22Rv1 (cell line): Measurements from ENCODE around the gene PSME3.
"Not testable (repeated sequence)": the region's sequence is repeated elsewhere in the genome, so short reads cannot be mapped to it uniquely, and the experiment has no call there.

Source experiments
- H3K27ac ChIP-seq: fragments of 450-650 bp; 2 replicates; pipeline ENCODE4 v1.5.1; 2017
- CTCF ChIP-seq: fragments of 450-650 bp; IDR thresholded peaks from 2 replicates; pipeline ENCODE4 v1.5.1; 2017; ENCODE audit warnings: mild to moderate bottlenecking
- ZFX ChIP-seq: fragments of 450-650 bp; IDR thresholded peaks from 2 replicates; pipeline ENCODE4 v1.6.1; 2017; ENCODE audit warnings: antibody characterized with exemption, borderline replicate concordance

Gene PSME3

DNA sequence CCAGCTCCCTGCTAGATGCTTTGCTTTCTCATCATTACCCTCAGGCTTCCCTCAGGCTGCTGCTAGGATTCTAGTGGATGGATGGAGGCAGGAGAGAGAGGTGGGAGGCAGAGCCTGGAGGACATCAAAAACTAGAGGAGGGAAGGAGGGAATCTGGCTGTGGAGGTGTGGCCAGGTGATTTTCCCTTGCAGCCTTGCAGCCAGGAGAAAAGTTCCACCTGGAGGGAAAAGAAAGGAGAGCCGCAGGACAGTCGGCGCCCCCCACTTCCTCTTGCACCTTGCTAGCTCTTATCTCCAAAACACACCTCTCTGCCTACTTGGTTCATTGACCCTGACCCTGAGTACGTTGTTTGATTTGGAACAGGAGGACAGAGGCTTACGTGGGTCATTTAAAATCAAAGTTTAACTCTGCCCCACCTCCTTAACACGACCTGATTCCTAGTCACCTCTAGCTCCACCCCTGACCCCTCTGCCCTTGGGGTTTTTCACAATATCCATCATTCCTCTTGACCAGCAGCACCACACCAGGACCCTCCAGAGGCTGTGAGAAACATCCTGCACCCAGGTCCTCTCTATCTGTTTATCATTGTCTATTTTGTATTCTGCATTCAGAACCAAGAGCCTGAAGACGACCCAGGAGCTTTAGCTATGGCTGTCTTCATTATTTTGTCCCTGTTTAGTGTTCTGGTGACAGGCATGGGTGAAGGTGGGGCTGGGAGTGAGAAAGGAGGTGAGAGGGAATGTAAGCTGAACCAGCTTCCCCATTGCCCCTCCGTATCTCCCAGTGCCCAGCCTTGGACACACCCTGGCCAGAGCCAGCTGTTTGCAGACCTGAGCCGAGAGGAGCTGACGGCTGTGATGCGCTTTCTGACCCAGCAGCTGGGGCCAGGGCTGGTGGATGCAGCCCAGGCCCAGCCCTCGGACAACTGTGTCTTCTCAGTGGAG, 33.7 kb downstream of the PSME3 start:
- no peak overlapping the region for H3K27ac ChIP-seq
- TF ChIP-seq ZFX = no peak
- TF ChIP-seq CTCF = no peak

GRCh38 chr17:42867694-42868261, 34.6 kb downstream of the PSME3 start:
- H3K27ac ChIP-seq = not testable (repeated sequence)

DNA sequence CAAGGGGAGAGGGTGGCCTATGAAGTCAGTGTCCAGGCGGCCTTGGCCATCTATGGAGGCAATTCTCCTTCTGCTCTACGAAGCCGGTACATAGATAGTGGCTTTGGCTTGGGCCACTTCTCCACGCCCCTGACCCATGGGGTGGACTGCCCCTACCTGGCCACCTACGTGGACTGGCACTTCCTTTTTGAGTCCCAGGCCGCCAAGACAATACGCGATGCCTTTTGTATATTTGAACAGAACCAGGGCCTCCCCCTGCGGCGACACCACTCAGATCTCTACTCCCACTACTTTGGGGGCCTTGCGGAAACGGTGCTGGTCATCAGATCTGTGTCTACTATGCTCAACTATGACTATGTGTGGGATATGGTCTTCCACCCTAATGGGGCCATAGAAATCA, 35.1 kb downstream of the PSME3 start:
- TF ChIP-seq ZFX = no peak
- TF ChIP-seq CTCF = no peak
- no peak overlapping the region for H3K27ac ChIP-seq

GRCh38 chr17:42871647-42872046, 38.5 kb downstream of the PSME3 start:
- TF ChIP-seq ZFX = no peak
- TF ChIP-seq CTCF = no peak
- H3K27ac ChIP-seq = no peak overlapping the region

DNA sequence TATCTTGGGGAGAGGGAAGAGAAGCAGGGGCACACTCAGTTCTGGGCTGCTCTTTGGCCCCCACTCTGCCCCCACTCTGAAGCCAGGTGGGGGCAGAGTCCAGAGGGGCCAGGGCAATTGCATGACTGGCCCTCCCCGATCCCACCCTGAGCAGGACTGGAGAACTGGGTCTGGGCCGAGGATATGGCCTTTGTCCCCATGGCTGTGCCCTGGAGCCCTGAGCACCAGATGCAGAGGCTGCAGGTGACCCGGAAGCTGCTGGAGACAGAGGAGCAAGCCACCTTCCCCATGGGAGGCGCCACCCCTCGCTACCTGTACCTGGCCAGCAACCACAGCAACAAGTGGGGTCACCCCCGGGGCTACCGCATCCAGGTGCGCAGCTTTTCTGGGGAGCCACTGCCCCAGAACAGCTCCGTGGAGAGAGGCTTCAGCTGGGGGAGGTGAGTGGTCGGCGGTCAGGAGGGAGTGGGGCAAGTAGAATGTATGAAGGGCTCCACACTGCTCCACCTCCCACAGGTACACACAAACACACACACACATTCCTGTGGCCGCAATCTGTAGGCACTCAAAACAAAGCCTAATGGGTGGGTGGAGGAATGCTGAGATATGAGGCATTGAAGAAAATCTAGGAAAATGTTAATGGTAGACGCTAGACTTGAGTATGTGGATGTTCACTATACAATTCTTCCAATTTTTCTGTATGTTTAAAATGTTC, 39.2 kb downstream of the PSME3 start:
- no peak overlapping the region for H3K27ac ChIP-seq
- TF ChIP-seq ZFX (no peak), CTCF (no peak)

DNA sequence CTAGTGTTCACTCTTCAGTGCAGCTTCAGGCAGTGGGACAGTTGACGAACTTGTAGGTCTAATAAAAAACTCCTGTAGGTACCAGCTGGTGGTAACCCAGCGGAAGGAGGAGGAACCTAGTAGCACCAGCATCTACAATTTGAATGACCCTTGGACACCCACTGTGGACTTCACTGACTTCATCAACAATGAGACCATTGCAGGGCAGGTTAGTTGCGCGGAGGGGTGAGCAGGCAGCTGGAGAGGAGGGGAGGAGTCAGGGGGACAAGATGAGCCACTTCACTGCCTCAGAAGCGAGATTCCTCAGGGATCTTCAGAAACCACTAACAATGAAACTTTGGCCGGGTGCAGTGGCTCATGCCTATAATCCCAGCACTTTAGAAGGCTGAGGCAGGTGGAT, 40.1 kb downstream of the PSME3 start:
- H3K27ac ChIP-seq = no peak overlapping the region
- no peak for TF ChIP-seq ZFX
- TF ChIP-seq CTCF = no peak

DNA sequence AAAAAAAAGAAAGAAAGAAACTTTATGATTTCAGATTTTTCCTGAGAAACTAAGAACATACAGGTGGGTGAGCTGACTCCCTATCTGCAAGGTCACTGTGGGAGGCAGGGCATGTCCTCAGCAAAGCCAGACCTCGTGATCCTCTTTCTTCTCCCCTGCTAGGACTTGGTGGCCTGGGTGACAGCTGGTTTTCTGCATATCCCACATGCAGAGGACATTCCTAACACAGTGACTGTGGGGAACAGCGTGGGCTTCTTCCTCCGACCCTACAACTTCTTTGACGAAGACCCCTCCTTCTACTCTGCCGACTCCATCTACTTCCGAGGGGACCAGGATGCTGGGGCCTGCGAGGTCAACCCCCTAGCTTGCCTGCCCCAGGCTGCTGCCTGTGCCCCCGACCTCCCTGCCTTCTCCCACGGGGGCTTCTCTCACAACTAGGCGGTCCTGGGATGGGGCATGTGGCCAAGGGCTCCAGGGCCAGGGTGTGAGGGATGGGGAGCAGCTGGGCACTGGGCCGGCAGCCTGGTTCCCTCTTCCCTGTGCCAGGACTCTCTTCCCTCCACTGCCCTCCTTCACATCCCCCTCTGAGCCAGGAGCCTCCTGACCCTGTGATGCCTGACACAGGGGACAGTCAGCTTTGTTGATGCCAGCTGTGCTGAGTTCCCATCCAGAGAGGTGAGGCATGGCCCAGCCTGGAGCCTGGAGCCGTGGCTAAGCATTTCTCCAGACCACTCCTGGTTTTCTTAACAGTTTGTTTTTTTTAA, 40.9 kb downstream of the PSME3 start:
- H3K27ac ChIP-seq = not testable (repeated sequence)
